Ecto neural progenitor cell (in vitro differentiated cells): ENCODE data around the gene PCDH1.
"Not testable (repeated sequence)": the region's sequence is repeated elsewhere in the genome, so short reads cannot be mapped to it uniquely, and the experiment has no call there.

ENCODE experiments used
- DNase-seq: peaks from one replicate; pipeline ENCODE4 v3.0.0-alpha.2; 2018; ENCODE audit warnings: low spot score

The PCDH1 gene

GRCh38 chr5:141878186-141878710 lies at the start of gene PCDH1:
TSS of gene PCDH1 (minus strand) at chr5:141878410. CDS start at chr5:141878262, 148 bp downstream.
- no peak for DNase-seq

GRCh38 chr5:141926434-141926833 lies 48.2 kb upstream of the PCDH1 start:
- DNase-seq: no peak

- peak; percentile 94 for DNase-seq
Observed at GRCh38 chr5:141923448-141924313, 45.5 kb upstream of the PCDH1 start, which contains the start of gene DELE1. TSS of gene DELE1 (plus strand) at chr5:141923871. CDS start at chr5:141923942, 71 bp downstream.

- not testable (repeated sequence) for DNase-seq
Observed at GRCh38 chr5:141922827-141923447, 44.7 kb upstream of the PCDH1 start.

GRCh38 chr5:141920771-141921170 lies 42.6 kb upstream of the PCDH1 start:
- no peak for DNase-seq

- DNase-seq: no peak
Observed at GRCh38 chr5:141919218-141920119, 41.3 kb upstream of the PCDH1 start.

- DNase-seq: no peak
Observed at GRCh38 chr5:141917760-141918159, 39.5 kb upstream of the PCDH1 start.

GRCh38 chr5:141916522-141916921 lies 38.3 kb upstream of the PCDH1 start:
- no peak for DNase-seq

- peak; percentile 63 for DNase-seq
Observed at GRCh38 chr5:141915881-141916336, 37.7 kb upstream of the PCDH1 start.

GRCh38 chr5:141914797-141915196 lies 36.6 kb upstream of the PCDH1 start:
- DNase-seq: no peak

- DNase-seq: peak; percentile 80
Observed at GRCh38 chr5:141914199-141914743, 36.1 kb upstream of the PCDH1 start.

- DNase-seq: no peak
Observed at GRCh38 chr5:141913560-141914198, 35.5 kb upstream of the PCDH1 start.

GRCh38 chr5:141910271-141910673 lies 32.1 kb upstream of the PCDH1 start:
- no peak for DNase-seq

GRCh38 chr5:141909212-141909611 lies 31.0 kb upstream of the PCDH1 start:
- no peak for DNase-seq

GRCh38 chr5:141908796-141909195 lies 30.6 kb upstream of the PCDH1 start:
- no peak for DNase-seq

GRCh38 chr5:141906972-141907371 lies 28.8 kb upstream of the PCDH1 start:
- DNase-seq: no peak

- no peak for DNase-seq
Observed at GRCh38 chr5:141906517-141906916, 28.3 kb upstream of the PCDH1 start.

- no peak for DNase-seq
Observed at GRCh38 chr5:141904551-141904950, 26.3 kb upstream of the PCDH1 start.

- DNase-seq: no peak
Observed at GRCh38 chr5:141903261-141903660, 25.1 kb upstream of the PCDH1 start.

- DNase-seq: no peak
Observed at GRCh38 chr5:141902015-141902814, 24.0 kb upstream of the PCDH1 start.
